Measurements from ENCODE around the gene RBM39. TPM values are rescaled to one million over a fixed set of nuclear protein-coding genes. Genes with fewer than 3 reads are reported as not detected.
"Not testable (repeated sequence)": the region's sequence is repeated elsewhere in the genome, so short reads cannot be mapped to it uniquely, and the experiment has no call there.

RBM39 gene
- polyA plus RNA-seq, 5 donors: 502 to 797 (median 733) TPM

DNA sequence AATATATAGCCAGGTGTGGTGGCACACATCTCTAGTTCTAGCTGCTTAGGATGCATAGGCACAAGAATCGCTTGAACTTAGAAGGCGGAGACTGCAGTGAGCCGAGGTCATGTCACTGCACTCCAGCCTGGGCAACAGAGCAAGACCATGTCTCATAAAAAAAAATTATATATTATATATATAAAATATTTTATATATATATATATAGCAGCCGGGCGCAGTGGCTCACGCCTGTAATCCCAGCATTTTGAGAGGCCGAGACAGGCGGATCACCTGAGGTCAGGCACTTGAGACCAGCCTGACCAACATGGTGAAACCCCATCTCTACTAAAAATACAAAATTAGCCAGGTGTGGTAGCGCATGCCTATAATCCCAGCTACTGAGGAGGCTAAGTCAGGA, 56.7 kb downstream of the RBM39 start:
- not testable (repeated sequence) for DNase-seq

DNA sequence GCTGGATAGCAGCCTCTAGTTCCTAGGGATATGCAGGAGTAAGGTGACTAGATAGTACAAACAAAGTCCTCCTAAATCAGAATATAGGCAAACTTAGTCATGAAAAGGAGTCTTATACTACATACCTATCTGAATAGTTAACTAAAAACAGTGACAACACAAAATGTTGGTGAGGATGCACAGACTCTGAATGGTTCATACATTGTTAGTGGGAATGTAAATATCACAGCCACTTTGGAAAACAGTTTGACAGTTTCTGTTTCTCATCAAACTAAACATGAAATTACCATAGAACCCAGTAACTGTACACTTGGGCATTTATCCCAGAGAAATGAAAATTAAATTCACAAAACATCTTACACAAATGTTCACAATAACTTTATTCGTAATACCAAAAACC, 60.1 kb downstream of the RBM39 start:
- DNase-seq: no peak

DNA sequence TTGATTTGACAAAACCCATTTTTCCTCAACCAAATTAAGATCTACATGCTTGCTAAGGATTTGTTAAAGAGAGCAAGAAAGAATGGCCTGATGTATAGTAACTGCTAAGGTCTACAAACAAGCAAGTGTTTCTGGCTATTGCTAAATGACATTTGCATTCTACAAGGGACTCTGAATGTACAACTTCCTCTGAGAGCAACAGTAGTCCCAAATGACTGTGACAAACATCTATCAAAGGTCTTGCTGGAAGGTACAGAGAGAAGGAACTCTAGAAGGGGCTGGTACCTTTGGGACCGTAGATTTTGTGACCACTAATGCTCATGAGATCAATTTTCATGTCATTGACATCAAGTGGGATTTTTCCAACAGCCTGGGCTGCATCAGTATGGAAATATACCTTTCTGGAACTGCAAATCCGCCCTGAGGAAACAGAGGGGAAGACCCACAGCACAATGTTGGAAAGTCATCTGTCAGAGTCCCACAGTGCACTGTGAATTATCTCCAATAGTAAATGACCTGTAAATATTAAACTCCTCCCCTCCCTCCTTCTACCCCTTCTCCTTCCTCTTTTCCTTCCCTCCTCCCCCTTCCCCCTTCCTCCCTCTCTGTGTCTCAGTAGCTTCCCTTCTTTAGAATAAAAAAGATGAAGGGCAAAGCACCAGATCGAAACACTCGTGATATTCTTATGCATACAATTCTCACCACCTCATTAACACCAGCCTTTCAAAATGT, 61.4 kb downstream of the RBM39 start:
- no peak for DNase-seq

DNA sequence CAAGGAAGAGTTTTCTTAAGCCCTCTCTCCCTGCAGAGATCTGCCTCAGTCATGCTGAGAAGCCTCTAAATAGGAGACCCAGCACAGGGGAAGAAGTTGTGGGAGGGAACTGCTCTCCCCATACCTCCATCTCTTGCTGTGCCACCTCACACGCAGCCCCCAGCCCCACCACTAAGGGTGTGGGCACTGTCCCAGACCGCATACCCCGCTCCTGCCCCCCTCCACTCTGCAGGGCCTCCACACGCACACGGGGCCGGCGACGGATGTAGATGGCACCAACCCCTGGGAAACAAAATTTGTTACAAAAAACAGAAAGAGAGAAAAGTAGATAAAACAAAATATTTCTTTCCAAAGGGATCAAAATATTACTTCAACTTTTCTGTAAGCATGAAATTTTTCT, 67.1 kb downstream of the RBM39 start:
- DNase-seq: no peak

DNA sequence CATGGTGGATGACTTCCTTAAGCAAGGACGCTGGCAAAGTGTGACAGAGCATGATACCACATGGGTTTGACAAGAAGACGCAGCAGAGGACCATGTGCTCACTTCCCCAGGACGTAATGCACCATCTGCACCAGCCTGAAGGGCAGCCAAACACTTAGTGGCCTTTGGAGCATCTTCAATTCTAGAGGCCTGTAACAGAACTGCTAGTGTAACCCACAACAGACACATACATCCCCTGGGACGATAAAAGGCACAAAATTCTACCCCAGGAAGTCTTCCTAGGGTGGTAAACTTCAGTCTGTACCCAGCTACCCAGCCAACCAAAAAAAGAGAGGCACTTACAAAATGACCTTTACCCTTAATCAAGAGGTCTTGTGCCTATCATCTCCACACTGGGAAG, 68.2 kb downstream of the RBM39 start:
- no peak for DNase-seq

DNA sequence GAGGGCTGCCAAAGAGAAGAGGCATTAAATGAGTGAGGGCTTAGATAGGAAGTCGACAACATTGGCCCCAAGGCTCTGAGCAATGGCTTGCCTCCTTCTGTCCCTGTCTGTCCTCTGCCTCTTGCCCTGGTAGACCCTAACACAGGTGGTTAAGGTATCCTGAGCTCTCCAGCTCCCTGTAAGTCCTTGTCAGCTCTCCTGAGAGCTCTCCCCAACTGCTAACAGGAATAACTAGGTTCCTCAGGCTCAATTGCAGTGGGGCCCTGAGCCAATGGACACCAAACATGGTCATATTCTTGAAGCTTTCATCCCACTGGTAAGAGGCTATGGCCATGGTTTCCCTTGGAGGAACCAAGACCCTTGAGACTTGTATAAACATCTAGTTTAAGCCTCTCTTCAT, 72.4 kb downstream of the RBM39 start:
- DNase-seq: no peak

DNA sequence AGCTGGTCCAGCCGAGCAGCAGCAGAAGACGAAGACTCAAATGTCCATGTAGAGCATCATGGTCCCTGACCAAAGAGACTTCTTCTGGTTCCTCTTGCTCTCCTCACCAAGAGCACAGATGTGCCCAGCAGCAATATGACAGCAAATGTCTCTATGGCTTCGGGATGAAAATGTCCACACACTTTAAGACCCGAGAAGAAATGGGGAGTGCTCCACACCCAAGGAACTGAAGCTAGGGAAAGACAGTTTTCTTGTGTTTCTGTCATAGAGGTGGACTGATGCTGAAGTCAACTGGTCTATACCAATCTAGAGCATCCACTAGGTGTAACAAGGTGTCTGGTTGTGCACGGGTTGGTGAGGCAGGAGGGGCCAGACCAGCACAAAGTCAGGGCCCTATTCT, 72.8 kb downstream of the RBM39 start:
- no peak for DNase-seq

DNA sequence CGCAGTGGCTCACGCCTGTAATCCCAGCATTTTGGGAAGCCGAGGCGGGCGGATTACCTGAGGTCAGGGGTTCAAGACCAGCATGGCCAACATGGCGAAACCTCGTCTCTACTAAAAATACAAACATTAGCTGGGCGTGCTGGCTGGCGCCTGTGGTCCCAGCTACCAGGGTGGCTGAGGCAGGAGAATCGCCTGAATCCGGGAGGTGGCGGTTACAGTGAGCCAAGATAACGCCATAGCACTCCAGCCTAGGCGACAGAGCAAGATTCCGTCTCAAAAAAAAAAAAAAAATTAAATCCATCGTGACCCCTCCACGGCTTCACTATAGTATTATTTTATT, 76.1 kb downstream of the RBM39 start:
- no peak for DNase-seq

DNA sequence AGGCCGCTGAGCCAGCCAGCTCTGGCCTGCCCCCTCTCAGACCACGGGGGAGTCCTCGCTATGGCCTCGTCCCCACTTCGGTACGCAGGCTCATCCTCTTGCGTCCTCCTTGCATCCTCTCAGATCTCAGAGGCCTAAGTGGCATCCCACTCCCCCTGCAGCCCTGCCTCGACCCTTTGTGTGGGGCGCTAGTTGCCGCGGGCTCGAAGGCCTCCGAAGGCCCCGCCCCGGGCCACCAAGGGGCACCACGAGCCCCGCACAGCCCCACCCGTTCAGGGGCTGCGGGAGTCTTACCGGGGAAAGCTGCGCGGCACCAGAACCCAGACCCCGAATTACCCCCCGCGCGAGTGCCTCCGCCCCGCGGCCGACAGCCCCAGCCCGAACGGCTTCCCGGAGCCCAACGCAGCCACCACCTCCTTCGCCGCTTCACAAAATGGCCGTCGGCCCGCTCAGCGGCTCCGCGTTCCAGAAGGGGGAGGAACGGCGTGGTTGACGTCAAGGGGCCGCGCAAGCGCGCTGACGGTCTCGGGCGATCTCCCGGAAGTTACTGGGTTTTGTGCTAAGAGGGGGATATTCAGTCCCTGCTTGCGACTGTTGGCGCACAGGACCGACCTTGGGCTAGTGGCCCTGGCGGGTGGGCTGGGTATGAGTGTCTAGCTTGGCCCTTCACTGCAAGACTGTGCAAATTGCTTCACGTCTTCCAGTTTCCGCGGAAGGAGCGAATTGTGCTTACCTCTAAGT, 77.4 kb downstream of the RBM39 start, which contains the start of the genes CPNE1 and RBM12:
Gene CPNE1, minus strand, starts transcription at position 435 of the 741 bp plus-strand sequence. CDS start 31,977 bp downstream, outside the sequence.
Gene RBM12, minus strand, starts transcription at position 435 of the 741 bp plus-strand sequence. CDS start 9,578 bp downstream, outside the sequence.
- peak; percentile 94 to 95 for DNase-seq

DNA sequence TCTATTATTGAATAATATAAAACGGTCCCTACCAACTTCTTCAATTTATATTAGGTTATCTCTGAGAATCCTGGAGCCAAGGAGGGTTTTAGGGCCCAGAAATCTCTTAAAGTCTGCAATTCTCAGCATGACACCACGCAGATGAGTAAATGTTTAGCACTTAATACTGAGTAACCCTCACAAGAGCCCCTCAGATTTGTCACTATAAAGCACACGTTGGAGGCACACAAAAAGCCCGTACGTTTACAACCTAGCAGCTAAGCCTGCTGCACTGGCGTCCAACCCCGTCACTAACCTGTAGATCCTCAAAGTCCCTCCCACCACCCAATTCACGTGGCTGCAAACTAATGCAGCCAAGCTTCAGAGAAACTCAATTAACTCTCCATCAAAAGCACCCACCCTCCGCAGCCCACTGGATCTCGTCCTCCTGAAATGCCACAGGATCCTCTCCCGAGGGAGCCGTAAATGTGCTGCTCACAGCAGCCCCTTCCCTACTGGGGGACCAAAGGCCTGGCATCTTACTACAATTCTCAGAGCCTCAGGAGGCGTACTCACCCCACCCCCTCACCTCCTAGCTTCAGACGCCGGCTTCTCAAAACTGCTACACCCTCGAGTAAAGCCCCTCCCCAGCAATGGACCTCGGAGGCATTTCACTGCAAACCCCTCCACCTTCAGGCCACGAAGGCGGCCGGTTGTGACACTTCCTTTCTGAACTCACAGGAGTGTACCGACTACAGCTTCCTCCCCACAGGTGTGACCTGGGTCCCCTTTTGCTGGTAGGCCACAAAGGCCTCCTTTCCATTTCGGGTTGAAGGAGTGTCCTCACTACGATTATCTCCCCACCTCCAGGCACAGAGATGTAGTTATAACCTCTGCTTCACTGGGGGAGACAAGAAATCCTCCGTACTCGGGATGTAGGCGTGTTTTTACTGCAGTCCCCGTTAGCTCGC, 78.3 kb downstream of the RBM39 start:
- peak; percentile 48 to 56 for DNase-seq

DNA sequence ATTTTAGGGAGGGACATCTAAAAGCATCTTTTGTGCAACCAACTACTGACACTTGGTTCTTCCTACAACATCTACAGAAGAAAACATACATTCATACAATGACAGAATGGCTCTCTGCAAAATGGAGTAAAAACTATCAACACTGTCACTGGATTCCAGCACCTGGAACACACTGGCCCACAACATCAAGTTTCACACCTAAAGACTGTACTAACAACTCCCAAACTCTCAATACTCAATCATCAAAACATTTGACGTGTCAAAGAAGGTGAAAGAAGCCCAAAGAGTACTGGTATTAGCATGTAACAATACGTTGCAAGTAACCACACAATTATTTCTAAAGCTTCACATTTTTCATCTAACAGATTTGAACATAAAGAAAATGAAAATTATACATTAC, 79.5 kb downstream of the RBM39 start:
- no peak for DNase-seq

DNA sequence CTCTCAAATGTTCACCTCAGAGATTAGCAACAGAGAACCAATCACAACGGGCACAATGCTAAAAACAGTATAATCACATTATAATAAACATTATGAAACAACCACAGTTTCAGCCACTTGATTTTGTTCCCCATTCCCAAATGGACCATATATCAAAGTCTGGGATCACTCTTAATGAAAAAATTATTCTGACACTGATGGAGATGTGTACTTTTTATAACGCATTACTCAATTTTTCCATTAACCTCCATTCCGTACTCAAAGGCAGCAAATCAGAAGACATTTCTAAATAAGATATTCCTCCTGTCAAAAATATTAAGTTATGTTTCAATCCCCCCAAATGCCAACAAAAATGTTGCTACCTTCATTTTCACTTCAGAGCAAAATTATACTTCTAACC, 80.2 kb downstream of the RBM39 start:
- DNase-seq: no peak

DNA sequence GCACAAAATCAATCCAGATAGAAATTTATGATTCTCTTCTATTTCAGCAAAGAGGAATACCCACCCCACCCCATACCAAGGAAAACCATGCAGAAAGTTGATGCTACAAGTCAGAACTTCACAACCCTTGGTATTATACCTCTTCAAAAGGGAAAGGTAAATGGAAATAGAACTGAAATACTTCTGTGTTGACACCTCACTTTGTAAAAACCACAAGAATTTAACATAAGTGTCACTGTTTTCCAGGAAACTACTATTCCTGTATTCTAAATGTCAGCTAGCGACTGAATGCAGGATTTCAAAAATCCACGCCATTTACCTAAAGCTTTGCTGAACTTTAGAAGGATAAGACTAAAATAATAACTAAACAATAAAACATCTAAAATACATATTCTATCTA, 81.0 kb downstream of the RBM39 start:
- no peak for DNase-seq

DNA sequence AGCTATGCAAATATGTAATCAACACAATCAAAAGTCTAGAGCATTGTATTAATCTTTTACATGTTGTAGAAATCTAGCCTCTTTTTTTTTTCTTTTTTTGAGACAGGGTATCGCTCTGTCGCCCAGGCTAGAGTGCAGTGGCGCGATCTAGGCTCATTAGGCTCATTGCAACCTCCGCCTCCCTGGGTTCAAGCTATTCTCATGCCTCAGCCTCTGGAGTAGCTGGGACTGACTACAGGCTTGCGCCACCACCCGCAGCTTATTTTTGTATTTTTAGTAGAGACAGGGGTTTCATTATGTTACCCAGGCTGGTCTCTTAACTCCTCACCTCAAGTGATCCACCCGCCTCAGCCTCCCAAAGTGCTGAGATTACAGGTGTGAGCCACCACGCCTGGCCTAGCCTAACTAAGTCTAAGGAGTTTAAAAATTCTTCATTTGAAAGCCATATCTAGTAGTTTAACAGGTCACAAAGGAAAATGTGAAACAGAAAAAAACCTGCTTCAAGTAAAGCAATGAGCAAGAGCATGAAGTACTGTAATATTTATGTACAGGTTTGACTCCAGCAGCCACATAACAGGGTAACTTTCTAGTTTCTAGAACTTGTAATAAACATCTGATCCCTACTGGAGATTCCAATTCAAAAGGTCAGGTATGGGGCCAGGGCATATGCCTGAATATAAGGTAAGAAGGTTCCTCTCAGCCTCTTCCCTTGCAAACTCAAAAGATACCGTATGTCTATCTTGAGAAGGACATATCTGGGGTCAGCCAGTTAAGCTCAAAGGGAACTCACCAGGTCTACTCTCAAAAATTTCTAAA, 81.7 kb downstream of the RBM39 start:
- DNase-seq: no peak

DNA sequence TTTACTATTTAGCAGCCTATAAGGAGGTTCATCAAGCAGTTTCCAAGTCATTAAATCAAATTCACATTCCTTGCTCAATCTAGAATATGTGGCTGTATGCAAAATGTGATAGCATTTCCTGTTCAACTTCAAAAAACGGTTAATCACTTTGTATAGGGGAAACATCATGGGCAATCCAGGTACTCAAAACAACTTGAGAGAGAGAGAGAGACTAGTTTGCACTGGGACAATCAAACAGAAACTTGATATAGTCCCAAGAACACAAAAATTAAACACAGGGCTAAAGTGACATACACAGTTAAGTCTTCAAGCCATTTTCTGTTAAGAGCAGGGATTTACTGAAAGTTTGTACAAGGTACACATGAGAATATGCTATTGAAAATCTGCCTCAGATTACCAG, 84.8 kb downstream of the RBM39 start:
- DNase-seq: no peak

DNA sequence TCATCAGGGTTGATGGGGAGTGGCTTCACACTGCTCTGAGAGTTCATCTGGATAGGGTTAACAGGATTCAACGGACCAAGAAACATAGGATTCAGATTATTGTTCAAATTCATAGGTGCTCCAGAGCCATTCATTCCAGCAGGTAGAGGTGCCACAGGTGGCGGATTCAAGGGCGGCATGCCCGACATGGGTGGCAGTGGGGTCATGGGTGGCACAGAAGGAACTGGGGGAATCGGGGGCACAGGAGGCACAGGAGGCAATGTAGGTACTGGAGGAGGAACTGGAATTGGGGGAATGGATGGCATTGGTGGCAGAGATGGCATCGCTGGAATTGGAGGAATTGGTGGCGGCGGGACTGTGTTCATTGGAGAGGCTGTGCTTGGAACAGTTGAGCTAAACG, 87.6 kb downstream of the RBM39 start:
- DNase-seq: no peak

DNA sequence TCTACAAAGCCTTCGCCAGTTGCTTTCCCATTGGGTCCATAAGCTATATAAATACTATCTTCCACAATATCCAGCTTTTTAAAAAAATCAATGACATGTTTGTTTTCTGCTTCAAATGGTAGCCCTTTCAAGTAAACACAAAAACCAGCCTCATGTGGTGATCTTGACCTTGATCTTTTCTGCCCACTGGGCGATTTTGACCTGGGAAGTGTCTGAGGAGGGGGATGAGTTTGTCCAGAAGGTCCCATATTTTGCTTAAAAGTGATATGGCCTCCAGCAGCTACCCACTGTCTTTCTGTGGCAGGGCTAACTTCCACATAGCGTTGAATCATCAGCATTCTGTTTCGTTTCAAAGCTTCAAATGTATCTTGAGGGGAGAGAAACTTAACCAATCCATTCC, 88.2 kb downstream of the RBM39 start:
- no peak for DNase-seq
